GM21825 (cell line): ENCODE measurements around the gene EPX.

ENCODE experiments used
- ATAC-seq: cut with Tn5 transposase; IDR thresholded peaks from one replicate; pipeline ENCODE4 v1.9.1; 2021; ENCODE audit warnings: mild to moderate bottlenecking, moderate library complexity; ENCODE audit not compliant: unreplicated experiment

Gene EPX

GRCh38 chr17:58184308-58184985, 8.1 kb upstream of the EPX start:
- no peak for ATAC-seq

- ATAC-seq, result no peak
Measured at GRCh38 chr17:58184986-58185761, 7.4 kb upstream of the EPX start.

GRCh38 chr17:58186591-58186990, 5.9 kb upstream of the EPX start:
- no peak for ATAC-seq

- ATAC-seq, result no peak
Measured at GRCh38 chr17:58187063-58187462, 5.5 kb upstream of the EPX start.

GRCh38 chr17:58187675-58188074, 4.9 kb upstream of the EPX start:
- ATAC-seq, result no peak

- ATAC-seq, result no peak
Measured at GRCh38 chr17:58189436-58190146, 2.9 kb upstream of the EPX start.

GRCh38 chr17:58191241-58191896, 1.2 kb upstream of the EPX start:
- ATAC-seq, result no peak

- no peak for ATAC-seq
Measured at GRCh38 chr17:58193641-58194255, 1.2 kb downstream of the EPX start.

GRCh38 chr17:58195518-58196123, 3.1 kb downstream of the EPX start:
- ATAC-seq, result no peak

- no peak for ATAC-seq
Measured at GRCh38 chr17:58196610-58197009, 4.1 kb downstream of the EPX start.

- peak; percentile 52 for ATAC-seq
Measured at GRCh38 chr17:58200024-58200633, 7.6 kb downstream of the EPX start.

- ATAC-seq, result no peak
Measured at GRCh38 chr17:58202859-58203258, 10.3 kb downstream of the EPX start.

- no peak for ATAC-seq
Measured at GRCh38 chr17:58204796-58205195, 12.3 kb downstream of the EPX start.

GRCh38 chr17:58205936-58206335, 13.4 kb downstream of the EPX start:
- no peak for ATAC-seq

- no peak for ATAC-seq
Measured at GRCh38 chr17:58207451-58207850, 14.9 kb downstream of the EPX start.

GRCh38 chr17:58208344-58208743, 15.8 kb downstream of the EPX start:
- ATAC-seq, result no peak

- no peak for ATAC-seq
Measured at GRCh38 chr17:58210922-58211321, 18.4 kb downstream of the EPX start.

- ATAC-seq, result no peak
Measured at GRCh38 chr17:58215685-58216084, 23.2 kb downstream of the EPX start.

- ATAC-seq, result no peak
Measured at GRCh38 chr17:58217766-58218165, 25.2 kb downstream of the EPX start.
